GM19468 (cell line): ENCODE data around the gene LRPAP1.
"Not testable (repeated sequence)": the region's sequence is repeated elsewhere in the genome, so short reads cannot be mapped to it uniquely, and the experiment has no call there.

ENCODE experiments used
- ATAC-seq: cut with Tn5 transposase; IDR thresholded peaks from one replicate; pipeline ENCODE4 v1.9.1; 2021; ENCODE audit warnings: mild to moderate bottlenecking, moderate library complexity, moderate number of reproducible peaks; ENCODE audit not compliant: unreplicated experiment; ENCODE audit errors: extremely low read depth

The LRPAP1 gene

DNA sequence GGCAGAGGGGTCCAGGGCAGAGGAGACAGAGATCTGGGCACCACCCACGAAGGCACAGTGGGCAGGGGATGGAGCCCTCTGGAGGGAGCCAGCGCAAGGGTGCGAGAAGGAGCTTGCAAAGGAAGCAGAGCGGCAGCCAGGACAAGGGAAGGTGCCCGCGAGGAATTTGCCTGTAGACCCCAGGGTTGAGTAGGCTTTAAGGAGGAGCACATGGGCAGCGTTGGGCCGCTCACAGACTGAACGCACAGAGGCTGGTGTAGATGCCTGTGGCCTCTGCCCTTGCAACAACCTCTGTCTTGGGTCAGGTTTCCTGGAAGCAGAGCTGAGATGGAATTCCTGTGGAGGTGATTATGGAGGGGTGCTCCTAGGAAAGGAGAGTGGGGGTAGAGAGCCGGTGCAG is 3.6 kb upstream of the LRPAP1 start:
- ATAC-seq: not testable (repeated sequence)

- no peak for ATAC-seq
Measured at GRCh38 chr4:3533423-3533820, 1.2 kb upstream of the LRPAP1 start.

DNA sequence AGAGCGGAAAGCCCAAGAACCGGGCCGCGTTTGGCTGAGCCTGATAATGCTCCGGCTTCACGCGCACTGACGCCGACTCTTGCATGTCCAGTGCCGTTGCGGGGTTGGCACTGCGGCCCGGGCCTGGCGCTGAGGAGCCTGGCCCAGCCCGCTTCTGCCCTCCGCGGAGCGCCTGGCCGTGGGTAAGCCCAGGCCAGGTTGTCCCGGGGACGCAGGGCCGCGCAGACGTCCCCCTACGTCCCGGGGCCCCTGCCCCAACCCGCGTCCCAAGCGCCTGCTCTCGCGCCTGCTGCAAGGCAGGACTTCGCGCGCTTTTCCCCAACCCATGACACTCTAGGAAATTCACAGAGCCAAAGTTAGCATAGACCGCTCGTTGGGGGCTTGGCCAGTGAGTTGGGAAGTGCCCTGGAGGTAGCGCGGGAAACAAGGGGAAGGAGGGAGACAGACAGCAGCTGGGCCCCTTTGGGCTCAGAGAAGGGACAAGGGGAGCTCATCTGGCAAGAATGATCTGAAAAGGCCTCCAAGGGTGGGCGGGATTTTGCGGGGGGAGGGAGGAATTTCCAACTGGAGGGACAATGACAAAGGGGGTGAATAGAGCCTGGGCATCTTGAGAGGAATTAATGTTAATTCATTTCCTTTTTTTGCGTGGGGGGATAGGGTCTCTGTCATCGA is 665 bp upstream of the LRPAP1 start:
- ATAC-seq: no peak

- ATAC-seq: no peak
Measured at GRCh38 chr4:3531318-3531878, 824 bp downstream of the LRPAP1 start.

DNA sequence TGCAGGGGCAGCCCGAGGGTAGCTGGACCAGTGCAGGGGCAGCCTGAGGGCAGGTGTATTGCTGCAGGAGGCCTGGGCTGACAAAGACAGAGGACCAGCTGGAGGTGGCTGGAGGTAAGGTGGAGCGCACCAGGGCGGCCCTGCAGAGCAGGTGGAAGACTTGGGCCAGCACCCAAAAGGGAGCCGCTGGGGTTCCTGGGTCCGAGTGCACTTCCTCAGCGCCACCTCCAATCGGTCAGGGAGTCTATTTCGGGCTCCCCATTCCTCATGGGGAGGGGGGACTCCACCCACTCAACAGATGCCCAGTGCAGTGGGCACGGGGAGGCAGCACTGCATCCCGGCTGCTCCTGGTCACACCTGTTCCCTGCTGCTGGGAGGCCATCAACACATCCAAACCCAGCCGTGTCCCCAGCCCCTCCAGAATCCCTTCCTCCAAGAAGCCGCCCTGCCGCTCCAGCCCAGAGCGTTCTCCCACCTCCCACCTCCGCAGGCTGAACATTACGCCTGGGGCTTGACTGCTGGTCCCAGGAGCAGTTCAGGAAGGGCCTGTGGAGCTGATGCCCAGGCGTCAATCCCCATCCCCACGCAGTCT is 1.5 kb downstream of the LRPAP1 start:
- no peak for ATAC-seq

- ATAC-seq: no peak
Measured at GRCh38 chr4:3530051-3530450, 2.2 kb downstream of the LRPAP1 start.

GRCh38 chr4:3529363-3529762 is 2.9 kb downstream of the LRPAP1 start:
- no peak for ATAC-seq

GRCh38 chr4:3527914-3528876 is 4.0 kb downstream of the LRPAP1 start:
- ATAC-seq: no peak

- ATAC-seq: no peak
Measured at GRCh38 chr4:3527101-3527913, 4.9 kb downstream of the LRPAP1 start.

- no peak for ATAC-seq
Measured at GRCh38 chr4:3526456-3526855, 5.8 kb downstream of the LRPAP1 start.

DNA sequence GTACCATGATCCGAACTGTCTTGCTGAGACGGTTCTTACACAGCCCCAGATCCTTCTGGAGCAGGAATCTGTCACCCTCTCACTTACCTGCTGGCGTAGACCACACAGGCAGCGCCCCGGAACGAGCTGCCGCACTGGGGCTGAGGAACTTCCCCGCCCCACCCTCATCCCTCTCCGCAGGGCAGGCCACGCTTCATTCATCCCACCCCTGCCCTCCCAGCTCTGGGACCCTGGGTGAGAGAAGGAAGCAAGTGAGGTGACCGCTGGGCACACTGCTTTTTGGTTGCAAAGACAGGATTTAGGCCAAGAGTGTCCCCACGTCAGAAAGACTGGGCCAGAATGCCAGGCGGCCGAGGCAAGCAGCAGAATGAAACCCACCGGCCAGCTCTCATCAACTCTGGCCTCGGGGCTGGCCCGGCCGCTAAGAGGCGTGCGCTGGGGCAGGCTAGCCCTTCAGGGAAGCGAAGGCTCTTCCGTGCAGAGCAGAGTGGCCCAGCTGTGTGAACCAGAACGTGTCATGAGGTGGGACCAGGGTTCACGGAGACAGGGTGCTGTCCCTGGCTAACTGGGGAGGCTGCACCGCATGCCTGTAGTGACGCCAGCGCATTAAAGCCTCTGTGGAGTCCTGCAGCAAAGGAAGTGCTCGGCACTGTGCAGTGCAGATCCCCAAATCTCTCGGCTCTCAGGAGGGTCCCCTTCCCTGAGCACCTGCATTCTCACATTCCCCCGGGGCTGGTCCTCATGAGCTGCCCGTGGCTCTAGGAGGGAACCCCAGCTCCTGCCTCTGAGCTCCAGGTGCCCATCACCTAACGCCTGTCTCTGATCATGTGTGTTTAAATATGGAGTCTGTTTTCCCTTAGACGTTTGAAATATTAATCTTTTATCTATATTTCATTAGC is 6.4 kb downstream of the LRPAP1 start:
- ATAC-seq: no peak

DNA sequence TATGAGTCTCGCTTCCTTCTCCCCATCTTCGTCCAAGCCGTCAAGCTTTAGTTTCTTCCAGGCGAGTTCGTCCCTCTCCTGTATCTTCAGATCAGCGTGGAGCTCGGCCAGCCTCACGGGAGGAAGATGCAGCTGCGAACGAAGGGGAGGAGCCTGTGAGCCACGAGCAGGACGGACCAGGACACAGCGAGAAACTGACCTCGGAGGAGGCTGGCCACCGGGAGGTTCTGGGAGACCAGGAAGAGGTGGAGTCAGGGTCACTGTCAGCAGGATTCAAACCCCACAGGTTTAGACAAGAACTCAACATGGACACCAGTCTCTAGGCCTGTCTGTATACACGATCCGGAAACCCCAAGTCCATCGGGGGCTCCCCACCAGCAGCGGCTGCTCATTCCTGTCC is 7.3 kb downstream of the LRPAP1 start:
- ATAC-seq: no peak

- ATAC-seq: no peak
Measured at GRCh38 chr4:3524349-3524748, 7.9 kb downstream of the LRPAP1 start.

DNA sequence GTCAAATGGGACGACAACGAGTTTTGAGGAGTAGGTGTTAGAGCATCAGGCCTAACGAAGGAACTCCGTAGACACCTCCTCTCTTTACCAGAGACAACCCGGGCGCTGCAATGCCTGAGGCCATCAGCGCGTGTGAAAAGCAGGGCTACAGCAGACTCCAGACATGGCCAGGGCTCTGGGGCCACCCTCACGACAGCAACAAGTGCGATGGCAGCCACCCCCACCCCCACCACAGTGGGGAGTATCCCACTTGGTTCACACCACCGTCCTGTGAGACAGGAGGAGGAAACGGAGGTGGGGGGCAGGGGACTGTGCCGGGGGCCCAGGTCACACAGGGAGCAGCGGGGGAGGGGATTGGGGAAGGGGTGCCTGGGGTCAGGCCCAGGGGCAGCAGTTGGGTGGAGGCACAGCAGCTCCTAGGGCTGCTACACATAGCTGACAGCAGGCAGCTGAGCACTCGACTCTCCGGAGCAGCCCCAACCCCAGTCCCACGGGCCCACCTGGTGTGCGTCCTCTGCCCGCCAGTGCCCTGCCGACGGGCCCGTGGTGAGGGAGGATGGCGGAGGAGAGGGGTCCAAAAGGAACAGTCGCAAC is 8.5 kb downstream of the LRPAP1 start:
- ATAC-seq: no peak

GRCh38 chr4:3523146-3523627 is 9.0 kb downstream of the LRPAP1 start:
- ATAC-seq: no peak

DNA sequence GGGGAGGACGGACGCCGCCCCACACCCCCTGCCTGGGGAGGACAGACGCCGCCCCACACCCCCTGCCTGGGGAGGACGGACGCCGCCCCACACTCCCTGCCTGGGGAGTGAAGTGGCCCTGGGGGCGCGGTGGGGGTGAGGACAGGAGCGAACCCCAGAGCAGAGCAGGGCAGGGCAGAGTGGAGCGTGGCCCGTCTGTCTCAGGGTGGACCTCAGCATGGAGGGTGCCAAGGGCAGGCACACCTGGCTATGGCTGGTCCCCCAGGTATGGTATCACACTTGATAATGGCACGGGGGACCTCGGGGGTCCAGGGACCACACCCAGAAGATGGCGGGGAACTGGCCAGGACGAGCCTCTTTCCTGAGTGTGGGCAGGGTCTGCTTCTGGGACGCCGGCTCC is 9.6 kb downstream of the LRPAP1 start:
- no peak for ATAC-seq

- no peak for ATAC-seq
Measured at GRCh38 chr4:3522326-3522640, 9.9 kb downstream of the LRPAP1 start.

GRCh38 chr4:3521621-3522325 is 10.4 kb downstream of the LRPAP1 start:
- ATAC-seq: no peak
